Measurements from ENCODE around the gene IGF1R. TPM values are rescaled to one million over a fixed set of nuclear protein-coding genes. Genes with fewer than 3 reads are reported as not detected.

The IGF1R gene
- total and polyA plus RNA-seq, 12 donors = 8.6 to 138 (median 66.0) TPM

DNA sequence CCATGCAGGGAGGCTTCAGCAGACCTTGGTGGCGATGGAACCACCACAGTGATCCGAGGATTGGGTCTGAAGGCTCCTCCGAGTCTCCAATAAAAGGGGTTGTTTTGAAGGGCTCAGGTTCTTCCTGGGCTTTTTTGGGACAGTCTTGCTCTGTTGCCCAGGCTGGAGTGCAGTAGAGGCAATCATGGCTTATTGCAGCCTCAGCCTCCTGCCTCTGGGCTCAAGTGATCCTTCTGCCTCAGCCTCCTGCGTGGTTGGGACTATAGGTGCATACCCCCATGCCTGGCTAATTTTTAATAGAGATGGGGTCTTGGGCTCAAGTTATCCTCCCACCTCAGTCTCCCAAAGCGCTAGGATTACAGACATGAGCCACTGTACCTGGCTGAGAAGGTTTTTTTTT, 84.8 kb downstream of the IGF1R start:
- 93 to 99% (median 96%) methylated on average over 5 of the region's 5 CpGs for WGBS, 4 donors
- DNase-seq = no peak
- H3K9me3 ChIP-seq (replicated peaks in 1 of 3) = no peaks in the 10 kb centered on the region
- peaks cover 43 to 62% of the 10 kb centered on the region in 2 donors for H3K4me1 ChIP-seq (replicated peaks in 1 of 2)
- H3K4me3 ChIP-seq = no peak overlapping the region
- H3K27me3 ChIP-seq = no peaks in the 10 kb centered on the region
- H3K36me3 ChIP-seq (replicated peaks in 1 of 2) = no peaks in the 10 kb centered on the region
- TF ChIP-seq POLR2A (IDR thresholded peaks at IDR 0.05) = no peak
- TF ChIP-seq, protein P1, sequence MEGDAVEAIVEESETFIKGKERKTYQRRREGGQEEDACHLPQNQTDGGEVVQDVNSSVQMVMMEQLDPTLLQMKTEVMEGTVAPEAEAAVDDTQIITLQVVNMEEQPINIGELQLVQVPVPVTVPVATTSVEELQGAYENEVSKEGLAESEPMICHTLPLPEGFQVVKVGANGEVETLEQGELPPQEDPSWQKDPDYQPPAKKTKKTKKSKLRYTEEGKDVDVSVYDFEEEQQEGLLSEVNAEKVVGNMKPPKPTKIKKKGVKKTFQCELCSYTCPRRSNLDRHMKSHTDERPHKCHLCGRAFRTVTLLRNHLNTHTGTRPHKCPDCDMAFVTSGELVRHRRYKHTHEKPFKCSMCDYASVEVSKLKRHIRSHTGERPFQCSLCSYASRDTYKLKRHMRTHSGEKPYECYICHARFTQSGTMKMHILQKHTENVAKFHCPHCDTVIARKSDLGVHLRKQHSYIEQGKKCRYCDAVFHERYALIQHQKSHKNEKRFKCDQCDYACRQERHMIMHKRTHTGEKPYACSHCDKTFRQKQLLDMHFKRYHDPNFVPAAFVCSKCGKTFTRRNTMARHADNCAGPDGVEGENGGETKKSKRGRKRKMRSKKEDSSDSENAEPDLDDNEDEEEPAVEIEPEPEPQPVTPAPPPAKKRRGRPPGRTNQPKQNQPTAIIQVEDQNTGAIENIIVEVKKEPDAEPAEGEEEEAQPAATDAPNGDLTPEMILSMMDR (IDR thresholded peaks at IDR 0.05) = no peak
- intact Hi-C loops (cut with DNase I) = no loop called here
- H3K27ac ChIP-seq = no peak overlapping the region

DNA sequence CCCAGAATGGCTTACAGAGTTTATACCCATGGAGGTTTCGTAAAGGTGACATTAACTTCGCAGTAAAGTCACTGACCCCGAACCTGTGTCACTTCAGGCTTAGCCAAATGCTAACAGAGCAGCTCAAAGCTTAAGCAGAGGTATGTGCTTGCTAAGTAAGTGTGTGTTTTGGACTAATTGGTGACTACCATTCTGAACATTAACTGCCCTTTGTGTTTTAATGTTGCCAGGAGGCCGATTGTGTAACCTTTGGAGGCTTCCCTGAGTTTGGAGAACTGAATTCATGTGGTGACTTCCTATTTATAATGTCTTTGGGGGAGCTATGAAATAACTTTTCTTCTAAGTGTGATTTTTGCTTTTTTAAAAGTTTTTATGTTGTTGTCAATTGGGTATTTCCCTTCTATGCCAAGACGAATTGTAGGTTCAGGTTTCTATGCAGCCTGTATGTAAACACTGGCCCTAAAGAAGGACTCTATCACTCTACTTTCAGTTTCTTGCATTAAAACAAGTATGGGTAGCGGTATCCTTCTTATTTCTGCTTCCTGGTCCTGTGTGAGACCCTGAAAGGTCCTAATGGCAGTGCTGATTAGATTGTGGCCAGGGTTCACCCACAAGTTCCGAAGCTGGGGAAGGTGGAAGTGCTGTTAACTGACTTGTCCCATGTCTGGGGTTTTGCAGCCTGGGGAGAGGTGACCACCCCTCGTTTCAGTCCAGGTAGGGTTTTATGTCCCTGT, 86.3 kb downstream of the IGF1R start:
- peak overlapping the region in 1 of 4 donors; percentile 5 for H3K4me3 ChIP-seq
- no peaks in the 10 kb centered on the region for H3K9me3 ChIP-seq (replicated peaks in 1 of 3)
- peak overlapping the region in 3 of 5 donors; percentile 0 to 37 (median 4) for H3K27ac ChIP-seq
- peak in 2 of 7 donors; percentile 23 to 37 for DNase-seq
- TF ChIP-seq, protein P1 (IDR thresholded peaks at IDR 0.05) = no peak
- TF ChIP-seq POLR2A (IDR thresholded peaks at IDR 0.05) = no peak
- H3K4me1 ChIP-seq (replicated peaks in 1 of 2) = peaks cover 28 to 53% of the 10 kb centered on the region in 2 donors
- intact Hi-C loops (cut with DNase I) = no loop called here
- H3K36me3 ChIP-seq (replicated peaks in 1 of 2) = no peaks in the 10 kb centered on the region
- H3K27me3 ChIP-seq = no peaks in the 10 kb centered on the region
- WGBS, 4 donors = 67 to 78% (median 70%) methylated on average over 8 of the region's 8 CpGs

DNA sequence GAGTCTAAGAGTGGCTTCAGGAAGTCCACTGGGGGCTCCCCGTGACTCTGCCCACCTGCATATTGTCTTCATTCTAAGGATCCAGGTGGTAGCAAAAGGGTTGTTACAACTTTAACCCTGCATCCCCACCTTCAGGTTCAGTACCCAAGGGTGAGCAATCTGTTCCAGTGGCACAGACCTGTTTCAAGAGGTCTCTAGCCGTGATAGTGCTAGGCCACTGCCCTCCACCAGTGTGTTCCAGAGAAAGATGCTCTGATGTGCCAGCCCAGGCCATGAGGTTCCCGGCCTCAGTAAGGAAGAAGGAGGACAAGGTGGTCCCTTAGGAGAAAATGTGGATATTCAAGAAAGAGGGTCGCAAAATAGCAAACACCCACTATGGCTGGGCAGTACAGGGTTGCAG, 87.0 kb downstream of the IGF1R start:
- no peaks in the 10 kb centered on the region for H3K27me3 ChIP-seq
- peak in 1 of 7 donors; percentile 49 for DNase-seq
- no peak overlapping the region for H3K4me3 ChIP-seq
- no peaks in the 10 kb centered on the region for H3K9me3 ChIP-seq (replicated peaks in 1 of 3)
- TF ChIP-seq POLR2A (IDR thresholded peaks at IDR 0.05) = no peak
- TF ChIP-seq, protein P1 (IDR thresholded peaks at IDR 0.05) = no peak
- peak overlapping the region in 2 of 5 donors; percentile 0 to 37 for H3K27ac ChIP-seq
- WGBS, 4 donors = 87 to 95% (median 92%) methylated on average over 3 to 4 of the region's 4 CpGs
- peaks cover 25 to 51% of the 10 kb centered on the region in 2 donors for H3K4me1 ChIP-seq (replicated peaks in 1 of 2)
- H3K36me3 ChIP-seq (replicated peaks in 1 of 2) = no peaks in the 10 kb centered on the region
- intact Hi-C loops (cut with DNase I) = no loop called here

DNA sequence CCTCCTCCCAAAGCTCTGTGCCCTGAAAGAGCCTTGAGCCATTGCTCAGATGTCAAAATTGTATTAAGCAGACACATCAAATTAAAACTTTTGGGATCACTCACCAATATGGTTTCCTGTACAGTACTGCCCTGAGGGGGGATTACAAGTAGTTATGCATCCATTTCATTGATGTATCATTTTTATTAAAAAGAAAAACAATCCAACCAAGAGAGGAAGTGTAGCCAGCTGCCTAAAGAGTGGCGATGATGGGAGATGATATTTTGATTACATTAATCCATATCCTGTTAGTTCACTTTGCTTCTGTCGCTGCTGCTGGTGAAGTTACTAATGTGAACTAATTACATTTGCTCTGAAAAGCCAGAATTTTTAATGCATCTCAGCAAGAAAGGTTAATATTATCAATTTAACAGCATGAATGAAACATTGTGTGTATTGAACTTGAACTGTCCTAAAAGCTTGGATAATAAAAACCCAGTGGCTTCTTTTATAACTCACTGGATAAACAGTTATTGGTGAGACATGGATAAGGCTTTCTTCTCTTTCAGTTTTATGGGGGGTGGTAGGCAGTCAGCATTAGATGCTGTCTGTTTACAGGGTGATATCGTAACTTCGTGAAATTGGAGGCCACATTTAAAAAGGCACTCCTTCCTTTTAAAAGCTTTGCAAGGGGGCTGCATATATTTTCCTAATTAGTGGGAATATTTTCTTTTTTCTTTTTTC, 87.7 kb downstream of the IGF1R start:
- Histone ChIP-seq H3K4me3 (no peak overlapping the region), H3K4me1 (replicated peaks in 1 of 2) (peaks cover 25 to 46% of the 10 kb centered on the region in 2 donors), H3K9me3 (replicated peaks in 1 of 3) (no peaks in the 10 kb centered on the region), H3K36me3 (replicated peaks in 1 of 2) (no peaks in the 10 kb centered on the region), H3K27me3 (no peaks in the 10 kb centered on the region), H3K27ac (peak overlapping the region in 1 of 5 donors; percentile 18)
- intact Hi-C loops (cut with DNase I) = no loop called here
- TF ChIP-seq POLR2A (IDR thresholded peaks at IDR 0.05) = no peak
- TF ChIP-seq, protein P1 (IDR thresholded peaks at IDR 0.05) = no peak
- no peak for DNase-seq
- 67 to 82% (median 75%) methylated on average over 4 of the region's 4 CpGs for WGBS, 4 donors

Data from adrenal gland (tissue), 12 donors.